ENCODE measurements around the gene SLC4A9.

- TF ChIP-seq, protein P1, sequence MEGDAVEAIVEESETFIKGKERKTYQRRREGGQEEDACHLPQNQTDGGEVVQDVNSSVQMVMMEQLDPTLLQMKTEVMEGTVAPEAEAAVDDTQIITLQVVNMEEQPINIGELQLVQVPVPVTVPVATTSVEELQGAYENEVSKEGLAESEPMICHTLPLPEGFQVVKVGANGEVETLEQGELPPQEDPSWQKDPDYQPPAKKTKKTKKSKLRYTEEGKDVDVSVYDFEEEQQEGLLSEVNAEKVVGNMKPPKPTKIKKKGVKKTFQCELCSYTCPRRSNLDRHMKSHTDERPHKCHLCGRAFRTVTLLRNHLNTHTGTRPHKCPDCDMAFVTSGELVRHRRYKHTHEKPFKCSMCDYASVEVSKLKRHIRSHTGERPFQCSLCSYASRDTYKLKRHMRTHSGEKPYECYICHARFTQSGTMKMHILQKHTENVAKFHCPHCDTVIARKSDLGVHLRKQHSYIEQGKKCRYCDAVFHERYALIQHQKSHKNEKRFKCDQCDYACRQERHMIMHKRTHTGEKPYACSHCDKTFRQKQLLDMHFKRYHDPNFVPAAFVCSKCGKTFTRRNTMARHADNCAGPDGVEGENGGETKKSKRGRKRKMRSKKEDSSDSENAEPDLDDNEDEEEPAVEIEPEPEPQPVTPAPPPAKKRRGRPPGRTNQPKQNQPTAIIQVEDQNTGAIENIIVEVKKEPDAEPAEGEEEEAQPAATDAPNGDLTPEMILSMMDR (IDR thresholded peaks at IDR 0.05; ENCODE audit: low read length) = no peak
- no peak for TF ChIP-seq EZH2 (IDR thresholded peaks at IDR 0.05; ENCODE audit: borderline replicate concordance, low read length)
Measured at GRCh38 chr5:140423609-140424008, 63.6 kb downstream of the SLC4A9 start.
